ENCODE results near the gene PMM1.
"Not testable (repeated sequence)": the region's sequence is repeated elsewhere in the genome, so short reads cannot be mapped to it uniquely, and the experiment has no call there.

Gene PMM1
- long read RNA-seq, donor 1, transcript PMM1-201 (8 exons, 1,298 nt): major isoform, 33 of 35 reads
- long read RNA-seq, donor 1, partial matches to known transcripts: 0 of 35 reads
- long read RNA-seq, donor 1, other reads (novel, unspliced or antisense): 0 of 35 reads
- long read RNA-seq, donor 2, transcript PMM1-201 (8 exons, 1,298 nt): major isoform, 13 of 15 reads
- long read RNA-seq, donor 2, partial matches to known transcripts: 0 of 15 reads
- long read RNA-seq, donor 2, other reads (novel, unspliced or antisense): 0 of 15 reads
- long read RNA-seq, donor 3, transcript PMM1-201 (8 exons, 1,298 nt): major isoform, 16 of 23 reads
- long read RNA-seq, donor 3, partial matches to known transcripts: 5 of 23 reads
- long read RNA-seq, donor 3, other reads (novel, unspliced or antisense): 0 of 23 reads
- long read RNA-seq, donor 4, transcript PMM1-201 (8 exons, 1,298 nt): major isoform, 25 of 39 reads
- long read RNA-seq, donor 4, partial matches to known transcripts: 6 of 39 reads
- long read RNA-seq, donor 4, other reads (novel, unspliced or antisense): 0 of 39 reads
- long read RNA-seq, donor 5, transcript PMM1-201 (8 exons, 1,298 nt): major isoform, 31 of 37 reads
- long read RNA-seq, donor 5, partial matches to known transcripts: 0 of 37 reads
- long read RNA-seq, donor 5, other reads (novel, unspliced or antisense): 0 of 37 reads
- long read RNA-seq, donor 6, transcript PMM1-201 (8 exons, 1,298 nt): major isoform, 34 of 35 reads
- long read RNA-seq, donor 6, partial matches to known transcripts: 0 of 35 reads
- long read RNA-seq, donor 6, other reads (novel, unspliced or antisense): 0 of 35 reads
- long read RNA-seq, donor 7, transcript PMM1-201 (8 exons, 1,298 nt): major isoform, 27 of 47 reads
- long read RNA-seq, donor 7, partial matches to known transcripts: 16 of 47 reads
- long read RNA-seq, donor 7, other reads (novel, unspliced or antisense): 0 of 47 reads
- long read RNA-seq, donor 8, transcript PMM1-201 (8 exons, 1,298 nt): major isoform, 21 of 41 reads
- long read RNA-seq, donor 8, partial matches to known transcripts: 18 of 41 reads
- long read RNA-seq, donor 8, other reads (novel, unspliced or antisense): 0 of 41 reads

DNA sequence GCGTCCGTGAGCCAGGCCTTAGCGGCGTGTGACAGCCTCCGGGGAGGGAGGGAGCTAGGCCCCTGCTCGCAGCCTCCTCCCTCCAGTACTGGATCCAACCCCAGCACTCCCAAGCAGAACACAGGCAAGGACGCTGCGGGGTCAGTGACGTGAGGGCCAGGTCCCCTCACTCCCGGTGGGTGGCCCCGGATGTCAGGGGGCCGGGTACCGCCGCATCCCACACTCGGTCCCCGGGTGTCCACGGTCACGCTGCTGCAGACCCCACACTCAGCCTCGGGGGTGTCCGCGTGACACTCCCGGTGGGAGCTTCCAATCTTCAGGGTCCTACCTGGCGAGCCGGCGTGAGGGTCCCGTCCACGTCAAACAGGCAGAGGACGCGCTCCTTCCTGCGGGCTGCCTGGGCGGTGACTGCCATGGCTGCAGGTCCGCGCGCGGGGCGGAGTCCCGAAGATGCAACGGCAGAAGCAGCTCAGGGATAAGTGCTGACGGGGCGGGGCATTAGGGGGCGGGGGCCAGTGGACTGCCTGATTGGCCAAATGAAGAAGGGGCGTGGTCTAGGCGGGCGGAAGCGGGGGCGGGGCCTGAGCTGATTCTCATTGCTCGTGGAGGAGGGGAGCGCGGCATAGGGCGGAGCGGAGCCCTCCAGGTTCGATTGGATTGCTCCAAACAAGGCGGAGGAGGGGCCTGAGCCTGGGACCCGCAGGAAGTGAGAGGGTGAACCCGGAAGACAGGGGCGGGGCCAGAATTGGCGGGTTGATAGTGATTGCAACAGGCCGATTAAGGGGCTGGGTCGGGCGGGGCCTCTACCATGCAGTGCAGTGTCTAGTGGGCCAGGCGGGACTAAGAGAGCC is at the start of gene PMM1:
PMM1 (minus strand) TSS at position 450 of the 851 bp plus-strand sequence; CDS start at position 415, 35 bp downstream.
- peak; percentile 87 for DNase-seq

DNA sequence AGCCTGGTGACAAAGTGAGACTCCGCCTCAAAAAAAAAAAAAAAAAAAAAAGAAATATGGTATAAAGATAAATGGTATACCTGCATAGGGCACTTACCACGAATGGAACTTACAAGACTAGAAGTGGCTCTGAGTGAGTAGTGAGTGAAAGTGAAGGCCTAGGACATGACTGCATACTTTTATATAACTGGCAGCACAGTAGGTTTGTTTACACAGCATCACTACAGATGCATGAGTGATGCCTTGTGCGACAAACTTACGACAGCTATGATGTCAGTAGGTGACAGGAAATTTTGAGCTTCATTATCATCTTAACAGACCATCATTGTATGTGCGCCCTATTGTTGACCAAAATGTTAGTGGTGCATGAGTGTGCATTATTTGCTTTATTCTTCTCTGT is 49.1 kb upstream of the PMM1 start:
- no peak for DNase-seq

DNA sequence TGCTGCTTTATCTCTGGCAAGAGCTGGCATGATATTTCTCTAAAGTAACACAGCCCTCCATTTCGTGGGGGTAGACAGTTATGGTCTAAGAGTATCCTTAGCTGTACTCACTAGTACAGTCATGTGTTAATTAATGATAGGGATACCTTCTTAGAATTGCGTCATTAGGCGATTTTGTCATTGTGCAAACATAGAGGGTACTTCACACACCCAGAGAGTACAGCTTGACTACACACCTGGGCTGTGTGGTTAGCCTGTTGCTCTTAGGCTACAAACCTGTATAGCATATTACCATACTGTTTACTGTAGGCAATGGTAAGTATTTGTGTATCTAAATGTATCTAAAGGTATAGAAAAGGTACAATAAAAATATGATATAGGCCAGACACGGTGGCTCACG is 48.5 kb upstream of the PMM1 start:
- DNase-seq: no peak

GRCh38 chr22:41637623-41638022 is 48.0 kb upstream of the PMM1 start:
- DNase-seq: not testable (repeated sequence)

DNA sequence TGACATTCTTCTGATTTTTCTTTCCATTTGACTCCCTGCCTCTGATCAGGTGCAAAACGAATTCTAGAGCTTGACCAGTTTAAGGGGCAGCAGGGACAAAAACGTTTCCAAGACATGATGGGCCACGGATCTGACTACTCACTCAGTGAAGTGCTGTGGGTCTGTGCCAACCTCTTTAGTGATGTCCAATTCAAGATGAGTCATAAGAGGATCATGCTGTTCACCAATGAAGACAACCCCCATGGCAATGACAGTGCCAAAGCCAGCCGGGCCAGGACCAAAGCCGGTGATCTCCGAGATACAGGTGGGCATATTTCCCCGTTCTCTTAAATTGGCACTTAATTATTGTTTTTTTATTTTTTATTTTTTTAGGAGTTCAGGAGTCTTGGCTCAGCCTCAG is 46.8 kb upstream of the PMM1 start:
- no peak for DNase-seq

- DNase-seq: not testable (repeated sequence)
Measured at GRCh38 chr22:41634610-41635009, 45.0 kb upstream of the PMM1 start.

GRCh38 chr22:41631615-41632014 is 42.0 kb upstream of the PMM1 start:
- DNase-seq: not testable (repeated sequence)

DNA sequence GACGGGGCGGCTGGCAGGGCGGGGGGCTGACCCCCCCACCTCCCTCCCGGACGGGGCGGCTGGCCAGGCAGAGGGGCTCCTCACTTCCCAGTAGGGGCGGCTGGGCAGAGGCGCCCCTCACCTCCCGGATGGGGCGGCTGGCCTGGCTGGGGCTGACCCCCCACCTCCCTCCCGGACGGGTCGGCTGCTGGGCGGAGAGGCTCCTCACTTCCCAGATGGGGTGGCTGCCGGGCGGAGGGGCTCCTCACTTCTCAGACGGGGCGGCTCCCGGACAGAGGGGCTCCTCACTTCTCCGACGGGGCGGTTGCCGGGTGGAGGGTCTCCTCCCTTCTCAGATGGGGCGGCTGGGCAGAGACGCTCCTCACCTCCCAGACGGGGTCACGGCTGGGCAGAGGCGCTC is 41.5 kb upstream of the PMM1 start:
- DNase-seq: not testable (repeated sequence)

DNA sequence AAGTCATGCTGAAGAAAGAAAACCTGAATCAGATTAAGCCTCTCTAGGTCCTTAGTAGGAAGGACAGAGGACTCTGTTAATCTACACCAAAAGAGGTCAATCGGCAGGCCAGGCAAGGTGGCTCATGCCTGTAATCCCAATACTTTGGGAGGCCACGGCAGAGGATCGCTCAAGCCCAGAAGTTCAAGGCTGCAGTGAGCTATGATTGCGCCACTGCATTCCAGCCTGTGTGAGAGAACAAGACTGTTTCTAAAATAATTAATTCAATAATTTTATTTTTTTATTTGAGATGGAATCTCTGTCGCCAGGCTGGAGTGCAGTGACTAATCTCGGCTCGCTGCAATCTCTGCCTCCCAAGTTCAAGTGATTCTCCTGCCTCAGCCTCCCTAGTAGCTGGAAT is 35.9 kb upstream of the PMM1 start:
- no peak for DNase-seq

DNA sequence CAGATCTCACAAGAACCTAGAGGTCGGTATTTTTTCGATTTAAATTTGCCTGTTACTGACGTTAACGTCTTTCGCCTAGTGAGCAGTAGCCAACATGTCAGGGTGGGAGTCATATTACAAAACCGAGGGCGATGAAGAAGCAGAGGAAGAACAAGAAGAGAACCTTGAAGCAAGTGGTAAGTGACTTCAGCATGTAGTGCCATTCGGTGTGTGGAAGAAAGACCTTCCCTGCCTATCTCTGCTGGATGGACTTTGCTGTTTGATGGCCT is 32.2 kb upstream of the PMM1 start:
- DNase-seq: no peak

DNA sequence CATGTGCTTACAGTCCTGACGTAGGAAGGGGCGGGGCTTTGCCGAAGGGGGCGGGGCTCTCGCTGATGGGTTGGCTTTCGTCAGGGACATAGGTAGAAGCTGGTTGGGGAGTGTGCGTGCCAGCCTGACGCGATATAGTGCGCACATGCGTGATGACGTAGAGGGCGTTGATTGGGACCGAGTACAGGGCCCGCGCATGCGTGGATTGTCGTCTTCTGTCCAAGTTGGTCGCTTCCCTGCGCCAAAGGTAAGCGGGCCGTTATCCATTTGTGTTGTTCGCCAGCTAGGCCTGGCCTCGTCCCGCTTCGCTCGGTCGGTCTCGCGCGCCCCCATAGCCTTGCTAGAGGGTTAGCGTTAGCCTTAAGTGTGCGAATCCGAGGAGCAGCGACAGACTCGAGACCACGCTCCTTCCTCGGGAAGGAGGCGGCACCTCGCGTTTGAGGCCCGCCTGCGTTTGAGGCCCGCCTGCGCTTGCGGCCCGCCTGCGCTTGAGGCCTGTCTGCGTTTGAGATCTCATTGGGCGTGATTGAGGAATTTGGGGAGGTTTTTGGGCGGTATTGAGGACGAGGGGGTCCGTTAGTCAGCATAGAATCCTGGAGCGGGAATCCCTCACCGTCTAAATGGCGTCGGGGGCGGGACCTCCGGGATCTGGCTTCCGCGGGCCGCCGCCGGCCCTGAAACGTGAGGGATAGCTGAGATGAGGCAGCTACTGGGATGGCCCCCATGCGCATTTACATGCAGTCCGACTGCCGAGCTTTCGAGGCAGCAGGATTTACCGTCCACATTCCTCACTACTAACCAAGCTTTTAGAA is 31.7 kb upstream of the PMM1 start, which contains the start of gene XRCC6:
XRCC6 (plus strand) TSS at position 197 of the 812 bp plus-strand sequence. CDS start 710 bp downstream, outside the sequence.
- DNase-seq: peak; percentile 97

GRCh38 chr22:41620589-41621098 is 31.0 kb upstream of the PMM1 start, which contains the start of gene DESI1:
DESI1 (minus strand) TSS chr22:41621043; CDS start chr22:41620839, 204 bp downstream.
- DNase-seq: peak; percentile 84

- no peak for DNase-seq
Measured at GRCh38 chr22:41619979-41620588, 30.4 kb upstream of the PMM1 start.

DNA sequence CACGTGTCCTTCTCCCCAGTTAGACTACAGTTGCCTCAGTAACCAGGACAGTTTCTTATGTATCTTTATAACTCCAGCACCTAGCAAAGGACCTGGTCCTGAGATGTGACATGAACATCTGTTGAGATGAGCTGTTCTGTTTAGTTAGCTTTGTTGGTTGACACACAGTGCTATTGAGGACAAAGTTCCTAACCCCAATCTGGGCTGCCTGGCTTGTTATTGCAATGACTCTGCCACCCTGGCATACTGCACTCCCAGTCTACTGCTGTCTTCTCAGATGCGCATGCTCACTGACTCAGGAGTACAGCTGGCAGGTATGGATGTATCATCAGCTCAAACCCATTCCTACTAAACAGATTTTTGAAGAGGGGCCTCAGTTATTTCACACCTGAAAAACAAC is 23.8 kb upstream of the PMM1 start:
- DNase-seq: no peak

DNA sequence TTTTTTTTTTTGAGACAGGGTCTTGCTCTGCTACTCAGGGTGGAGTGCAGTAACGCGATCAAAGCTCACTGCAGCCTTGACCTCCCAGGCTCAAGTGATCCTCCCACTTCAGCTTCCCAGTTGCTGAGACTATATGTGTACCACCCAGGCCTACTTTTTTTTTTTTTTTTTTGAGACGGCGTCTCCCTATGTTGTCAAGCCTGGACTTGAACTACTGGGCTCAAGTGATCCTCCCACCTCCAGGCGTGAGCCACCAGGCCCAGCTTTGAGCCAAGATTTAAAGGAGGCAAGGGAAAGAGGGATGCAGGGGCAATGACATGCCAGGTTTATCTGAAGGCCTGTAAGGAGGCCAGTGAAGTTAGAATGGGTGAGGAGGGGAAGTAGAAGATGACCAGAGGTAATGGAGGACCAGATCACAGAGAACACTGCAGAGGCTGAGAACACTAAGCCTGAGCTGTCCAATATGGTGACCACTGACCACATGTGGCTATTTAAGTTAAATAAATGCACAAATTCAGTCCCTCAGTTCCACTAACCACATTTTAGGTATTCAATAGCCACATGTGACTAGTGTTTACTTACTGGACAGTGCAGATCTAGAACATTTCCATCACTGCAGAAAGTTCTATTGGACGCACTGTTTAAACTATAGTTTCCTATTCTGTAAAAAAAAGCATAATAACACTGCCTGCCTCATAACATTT is 23.1 kb upstream of the PMM1 start:
- DNase-seq: no peak

- no peak for DNase-seq
Measured at GRCh38 chr22:41608386-41608785, 18.7 kb upstream of the PMM1 start.

DNA sequence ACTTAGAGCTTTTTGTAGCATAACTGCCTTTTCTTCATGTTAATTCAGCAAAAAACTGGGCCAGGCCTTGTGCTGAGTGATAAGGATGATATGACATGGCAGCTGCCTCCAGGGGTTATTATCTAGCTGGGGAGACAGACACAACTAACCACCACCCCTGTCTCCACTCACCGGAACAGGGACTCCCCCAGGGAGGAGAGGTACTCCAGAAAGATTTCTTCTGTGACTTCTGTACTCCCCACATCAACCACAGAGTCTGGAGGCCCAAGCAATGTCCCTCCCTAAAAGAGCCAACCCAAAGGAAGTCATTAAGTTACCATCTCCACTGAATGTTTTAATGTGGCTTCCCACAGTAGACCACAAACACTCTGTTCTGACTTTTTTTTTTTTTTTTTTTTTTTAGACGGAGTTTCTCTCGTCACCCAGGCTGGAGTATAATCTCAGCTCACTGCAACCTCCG is 14.3 kb upstream of the PMM1 start:
- no peak for DNase-seq

GRCh38 chr22:41600976-41601375 is 11.3 kb upstream of the PMM1 start:
- no peak for DNase-seq

DNA sequence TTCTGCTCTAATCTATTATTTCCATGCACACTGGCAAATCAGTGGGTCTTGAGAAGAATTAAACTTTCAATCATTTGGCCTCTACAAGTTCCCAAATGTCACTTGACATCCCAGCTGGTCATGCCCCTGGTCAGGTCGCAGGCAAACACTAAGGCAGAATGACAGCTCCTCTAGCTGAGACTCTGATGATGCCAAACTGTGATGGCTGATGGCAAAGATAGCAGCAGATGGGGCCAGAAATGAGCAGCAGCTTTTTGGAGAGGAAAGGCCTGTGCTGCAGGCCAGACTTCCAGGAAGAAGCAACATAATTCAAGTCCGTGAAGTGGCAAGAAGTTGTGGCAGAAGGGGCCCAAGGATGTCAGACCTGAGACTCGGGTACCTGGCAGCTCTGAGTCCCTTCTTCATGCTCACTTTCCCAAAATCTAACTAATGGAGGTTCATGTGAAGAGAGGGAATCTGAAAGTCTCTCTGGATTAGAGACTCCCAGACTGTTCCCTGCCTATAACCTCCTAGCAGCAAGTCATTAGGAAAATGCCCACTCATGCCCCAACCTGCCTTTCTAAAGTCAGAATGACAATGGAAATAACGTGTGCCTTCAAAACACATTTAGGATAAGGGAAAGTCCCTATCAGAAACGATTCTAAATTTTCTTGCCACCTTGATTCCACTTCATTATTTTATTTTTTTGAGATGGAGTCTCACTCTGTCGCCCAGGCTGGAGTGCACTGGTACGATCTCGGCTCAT is 9.4 kb upstream of the PMM1 start:
- no peak for DNase-seq
